Sciatic nerve (tissue), 1 donor: ENCODE results near the gene MAGOH. TPM values are rescaled to one million over a fixed set of nuclear protein-coding genes. Genes with fewer than 3 reads are reported as not detected.

Experiments used
- total RNA-seq: library from RNA; stranded (reverse); fragmentation: NEBNext Ultra II Directional; extraction: Animal tissue kit (Norgen Biotek cat#: 25700); gene quantifications from one replicate; pipeline ENCODE4 v1.2.1, GENCODE V29; 2021
- donor health status: DM: no; HTN: no; CAD: no.

MAGOH gene
- total RNA-seq, 1 donor from 2014 or later, result 31.7 TPM

Other genes with a start within 250 kb of the MAGOH start
- gene PODN, start 176.3 kb downstream of the MAGOH start, total RNA-seq, result 222 TPM
- 0.89 TPM for gene SLC1A7, start 95.9 kb downstream of the MAGOH start, total RNA-seq
- 10.1 TPM for gene CPT2, start 41.7 kb downstream of the MAGOH start, total RNA-seq
- 71.6 TPM for gene CZIB, start 17.9 kb downstream of the MAGOH start, total RNA-seq
- 2.4 TPM for gene LRP8, start 89.6 kb upstream of the MAGOH start, total RNA-seq
- not detected for gene DMRTB1, start 220.9 kb upstream of the MAGOH start, total RNA-seq